Skeletal muscle cell (primary cell): Measurements from ENCODE around the gene SPAG7.

Experiments
- DNase-seq: peaks from one replicate; pipeline ENCODE4 v3.0.0-alpha.2; 2010; ENCODE audit warnings: low read depth
- H3K4me3 ChIP-seq: 2 replicates; pipeline ENCODE4 v1.5.1; 2011; ENCODE audit warnings: low read depth, mild to moderate bottlenecking, control low read depth, low read length, moderate library complexity

The SPAG7 gene

DNA sequence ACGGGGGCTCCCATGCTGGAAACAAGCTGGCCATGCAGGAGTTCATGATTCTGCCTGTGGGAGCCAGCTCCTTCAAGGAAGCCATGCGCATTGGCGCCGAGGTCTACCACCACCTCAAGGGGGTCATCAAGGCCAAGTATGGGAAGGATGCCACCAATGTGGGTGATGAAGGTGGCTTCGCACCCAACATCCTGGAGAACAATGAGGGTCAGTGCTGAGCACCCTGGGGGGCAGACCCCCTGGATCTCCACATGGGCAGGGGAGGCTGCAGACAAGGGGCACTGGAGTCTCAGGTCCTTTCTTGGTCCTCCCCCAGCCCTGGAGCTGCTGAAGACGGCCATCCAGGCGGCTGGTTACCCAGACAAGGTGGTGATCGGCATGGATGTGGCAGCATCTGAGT, 12.5 kb downstream of the SPAG7 start:
- DNase-seq: no peak
- H3K4me3 ChIP-seq: no peak overlapping the region

DNA sequence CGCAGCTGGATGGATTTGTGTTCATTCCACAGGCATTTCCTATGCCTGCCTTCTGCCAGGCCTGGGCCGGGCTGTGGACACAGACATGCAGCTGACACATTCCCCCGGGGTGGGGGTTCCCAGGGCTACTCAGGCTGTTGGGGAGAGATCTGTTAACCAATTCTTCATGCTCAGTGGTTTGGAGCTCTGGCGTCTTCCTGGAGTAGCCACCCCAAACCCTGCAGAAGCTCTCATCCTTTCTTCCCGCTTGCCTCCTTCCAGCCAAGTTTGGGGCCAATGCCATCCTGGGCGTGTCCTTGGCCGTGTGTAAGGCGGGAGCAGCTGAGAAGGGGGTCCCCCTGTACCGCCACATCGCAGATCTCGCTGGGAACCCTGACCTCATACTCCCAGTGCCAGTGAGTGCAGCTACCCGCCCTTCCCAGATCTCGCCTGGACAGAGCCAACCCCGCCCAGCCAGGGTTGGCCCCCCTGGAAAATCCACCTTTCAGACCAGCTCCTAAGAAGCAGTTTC, 14.1 kb downstream of the SPAG7 start:
- no peak for DNase-seq
- peak overlapping the region; percentile 17 for H3K4me3 ChIP-seq

DNA sequence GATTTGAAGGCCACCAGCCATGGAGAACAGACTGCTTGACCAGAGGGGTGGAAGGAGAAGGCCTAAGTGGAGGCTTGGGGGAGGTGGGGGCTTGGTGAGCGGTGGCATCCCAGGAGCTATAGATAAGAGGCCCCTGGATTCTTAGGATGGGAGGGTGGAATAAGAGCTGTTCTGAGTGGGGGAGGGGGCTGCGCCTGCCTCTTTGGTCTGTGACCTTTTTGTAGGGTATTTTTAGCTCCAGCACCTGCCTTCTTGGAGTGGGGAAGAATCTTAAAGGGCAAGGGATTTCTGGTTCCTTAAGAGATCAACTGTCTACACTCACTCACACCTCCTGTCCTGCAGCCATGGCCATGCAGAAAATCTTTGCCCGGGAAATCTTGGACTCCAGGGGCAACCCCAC, 16.1 kb downstream of the SPAG7 start:
- DNase-seq: no peak
- H3K4me3 ChIP-seq: peak overlapping the region; percentile 27

DNA sequence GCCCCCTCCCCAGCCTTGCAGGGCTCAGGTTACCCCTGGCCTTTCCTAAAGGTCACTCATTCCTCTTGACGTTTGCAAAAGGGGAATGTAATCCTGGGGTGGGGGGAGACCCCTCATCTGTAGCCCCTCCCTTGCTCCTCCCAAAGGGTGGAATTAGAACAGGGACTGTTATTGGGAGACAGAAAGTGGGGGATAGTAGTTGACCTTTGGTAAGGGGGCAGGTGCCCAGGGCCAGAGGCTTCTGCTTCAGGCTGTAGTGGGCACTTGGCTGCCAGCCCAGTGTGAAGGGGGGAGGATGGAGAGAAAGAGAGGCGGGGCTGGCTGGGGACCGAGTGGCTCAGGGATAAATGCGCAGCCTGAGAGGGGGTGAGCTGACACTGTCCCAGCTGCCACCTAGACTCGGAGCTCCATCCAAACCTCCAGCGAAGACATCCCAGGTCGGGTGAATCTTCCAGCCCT, 16.8 kb downstream of the SPAG7 start, which contains the start of gene ENO3:
TSS of gene ENO3 (plus strand) at position 374 of the 459 bp plus-strand sequence. CDS start 711 bp downstream, outside the sequence.
- H3K4me3 ChIP-seq: peak within 1 kb of the TSS; percentile 37
- DNase-seq: no peak

DNA sequence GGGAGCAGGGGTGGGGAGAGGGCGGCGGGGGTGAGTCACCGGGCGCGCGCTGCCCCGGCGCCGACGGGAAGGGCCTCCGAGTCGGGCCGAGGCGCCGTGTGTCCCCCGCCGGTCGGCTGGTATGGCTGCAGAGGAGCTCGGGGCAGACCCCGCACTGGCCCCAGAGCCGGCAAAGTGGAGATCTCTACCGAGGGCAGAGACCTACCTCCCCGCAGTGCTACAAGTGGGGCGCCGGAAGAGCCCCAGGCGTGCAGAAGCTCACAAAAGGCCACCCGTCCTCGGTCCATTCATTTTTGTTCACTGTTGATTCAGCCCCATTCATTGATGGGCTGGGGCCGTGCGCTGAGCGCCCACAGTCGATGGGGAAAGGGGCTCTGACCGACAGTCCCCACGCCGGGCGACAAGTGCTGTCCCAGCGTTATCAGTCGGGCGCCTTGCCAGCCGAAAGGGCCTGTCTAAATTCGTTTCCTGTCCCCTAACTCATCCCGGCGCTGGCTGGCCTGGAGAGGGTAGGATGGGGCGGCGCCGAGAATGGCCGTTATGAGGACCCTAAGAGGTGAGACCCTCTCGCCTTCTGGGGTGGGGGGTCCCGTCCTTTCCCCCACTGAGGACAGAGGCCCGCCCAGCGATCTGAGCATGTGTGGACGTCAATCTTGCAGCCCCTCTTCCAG, 17.4 kb downstream of the SPAG7 start:
- peak overlapping the region; percentile 37 for H3K4me3 ChIP-seq
- no peak for DNase-seq

DNA sequence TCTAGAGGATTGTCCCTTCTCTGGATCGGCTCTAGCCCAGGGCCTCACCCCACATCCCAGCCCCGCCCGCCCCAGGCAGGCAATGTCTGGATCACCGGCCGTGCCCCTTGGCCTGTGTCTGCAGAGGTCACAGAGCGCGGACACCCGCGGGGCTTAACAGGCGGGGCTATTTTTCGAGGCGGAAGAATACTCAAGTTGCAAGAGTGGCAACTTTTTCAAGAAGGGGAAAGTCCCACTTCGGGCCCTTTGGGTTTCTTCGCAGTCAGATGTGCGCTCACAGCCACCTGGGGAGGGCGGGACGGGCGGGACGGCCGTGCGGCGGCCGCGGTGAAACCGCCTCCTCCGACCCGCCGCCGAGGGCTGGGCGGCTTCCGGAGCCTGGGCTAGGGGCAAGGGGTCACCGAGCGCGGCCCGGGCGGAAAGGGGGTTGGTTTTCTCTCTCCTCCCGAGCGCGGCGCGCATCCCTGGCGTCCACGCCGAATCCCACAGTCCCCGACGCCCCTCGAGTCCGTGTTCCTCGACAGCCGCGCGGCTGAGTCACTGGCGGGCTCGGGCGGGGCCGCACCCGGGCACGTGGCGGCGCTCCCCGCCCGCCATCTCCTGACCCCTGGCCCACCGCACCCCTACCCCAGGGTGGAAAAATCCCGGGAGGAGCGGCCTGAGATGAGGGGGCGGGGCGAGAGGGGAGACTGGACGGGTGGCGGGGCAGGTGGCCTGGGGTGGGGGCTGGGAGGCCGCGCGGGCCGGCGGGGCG, 18.1 kb downstream of the SPAG7 start:
- no peak for DNase-seq
- H3K4me3 ChIP-seq: peak overlapping the region; percentile 97

DNA sequence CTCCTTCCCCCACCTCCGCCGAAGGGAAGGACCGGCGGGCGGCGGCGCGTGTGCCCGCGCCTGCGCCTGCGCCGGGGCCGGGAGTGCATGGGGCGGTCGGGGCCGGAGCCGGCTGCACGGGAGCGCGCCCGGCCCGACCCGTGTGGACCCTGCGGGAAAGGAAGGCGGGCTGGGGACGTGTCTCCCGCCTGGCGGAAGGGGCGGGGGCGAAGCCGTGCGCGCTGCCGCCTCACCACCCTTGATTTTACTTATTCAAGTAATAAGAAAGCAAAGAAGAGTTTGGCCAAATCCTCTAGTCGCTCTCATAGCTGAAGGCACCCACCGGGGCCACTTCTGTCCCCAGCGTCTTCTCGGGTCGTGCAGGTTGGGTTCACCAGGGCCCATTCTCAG, 18.7 kb downstream of the SPAG7 start:
- peak; percentile 80 for DNase-seq
- peak overlapping the region; percentile 97 for H3K4me3 ChIP-seq

DNA sequence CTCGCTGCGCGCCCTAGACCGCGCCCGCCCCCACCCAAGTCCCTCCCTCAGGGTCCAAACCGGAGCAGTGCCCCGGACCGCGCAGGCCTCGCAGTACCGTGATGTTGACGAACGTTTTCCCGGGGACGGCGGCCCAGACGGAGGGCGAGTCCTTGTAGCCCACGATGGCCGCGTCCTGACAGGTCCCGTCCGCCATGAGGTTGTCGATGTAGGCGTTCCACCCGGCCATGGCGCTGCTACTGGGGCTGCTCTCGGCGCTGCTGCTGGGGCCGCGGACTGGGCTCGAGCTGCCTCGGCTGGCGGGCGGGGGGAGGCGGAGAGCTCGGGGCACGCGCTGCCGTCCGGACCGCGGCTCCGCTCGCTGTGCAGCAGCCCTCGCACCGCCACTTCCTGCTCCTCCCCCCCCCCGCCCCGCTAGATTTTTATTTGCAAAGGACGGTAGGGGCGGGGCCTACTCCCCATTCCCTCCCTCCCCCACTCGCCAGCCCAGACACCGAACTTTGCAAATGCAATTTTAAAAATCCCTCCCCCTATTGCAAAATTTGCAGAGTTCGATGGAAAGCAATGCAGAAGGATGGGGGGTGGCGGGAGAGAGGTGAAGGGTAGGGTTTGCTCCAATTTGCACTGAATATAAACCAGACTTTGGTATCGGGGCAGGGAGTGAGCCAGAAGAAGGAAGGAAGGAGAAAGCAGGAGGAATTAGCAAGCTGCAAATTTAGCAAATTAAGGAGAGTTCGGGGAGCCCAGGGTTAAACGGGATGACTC, 19.3 kb downstream of the SPAG7 start, which contains the start of gene PFN1:
TSS of gene PFN1 (minus strand) at position 365 of the 765 bp plus-strand sequence. CDS start at position 229, 136 bp downstream.
- H3K4me3 ChIP-seq: peak within 1 kb of the TSS; percentile 97
- DNase-seq: peak; percentile 86

DNA sequence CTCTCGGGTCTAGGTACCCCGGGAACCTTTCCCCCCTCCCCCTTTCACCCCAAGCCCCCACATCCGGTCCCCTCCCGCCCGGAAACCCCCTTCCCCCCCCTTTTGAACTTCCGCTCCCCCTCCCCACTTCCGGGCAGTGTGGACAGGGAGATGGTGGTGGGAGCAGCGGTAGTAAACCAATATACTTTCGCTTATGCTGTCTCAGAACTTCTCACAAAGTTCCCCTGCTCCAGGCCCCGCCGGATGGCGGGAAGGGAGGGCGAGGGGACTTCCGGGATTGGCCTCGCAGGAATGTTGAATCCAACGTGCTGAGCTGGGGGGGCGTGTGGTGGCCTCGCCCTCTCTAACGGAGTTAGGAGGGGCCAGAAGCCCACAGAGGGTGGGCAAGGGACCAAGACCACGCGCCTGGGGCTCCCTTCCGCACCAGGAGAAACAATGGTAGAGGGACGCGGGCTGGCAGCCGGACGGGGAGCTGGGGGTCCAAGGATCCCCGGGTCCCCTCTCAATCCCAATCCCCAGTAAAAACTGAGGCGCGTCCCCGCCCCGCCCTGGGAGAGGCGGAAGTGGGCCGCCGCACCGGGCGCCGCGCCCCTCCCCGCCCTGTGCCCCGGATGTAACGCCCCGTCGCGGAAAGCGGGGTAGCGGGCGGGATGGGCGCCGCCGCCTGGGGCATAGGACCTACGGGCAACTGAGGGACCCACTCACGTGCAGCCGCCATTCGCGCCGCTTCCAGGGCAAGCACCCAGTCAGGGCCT, 20.0 kb downstream of the SPAG7 start:
- H3K4me3 ChIP-seq: peak overlapping the region; percentile 97
- no peak for DNase-seq

DNA sequence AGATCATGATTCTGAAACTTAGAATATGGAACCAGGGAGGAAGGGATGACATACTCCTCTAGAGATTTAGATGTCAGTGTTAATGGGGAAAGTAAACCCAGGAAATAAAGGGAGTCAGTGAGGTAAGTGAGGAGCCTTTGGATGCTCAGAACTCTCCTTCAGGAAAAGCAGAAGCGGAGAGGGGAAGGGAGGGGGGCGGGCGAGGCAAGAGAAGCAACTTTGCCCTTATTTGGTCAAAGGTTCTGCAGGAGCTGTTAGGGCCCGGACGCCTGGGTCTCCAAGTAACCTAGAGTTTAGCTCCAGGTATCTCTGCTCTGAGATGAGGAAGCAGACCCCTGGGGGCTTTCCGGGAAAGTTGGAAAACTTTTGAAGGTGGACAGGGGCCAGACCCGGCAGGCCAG, 20.6 kb downstream of the SPAG7 start:
- DNase-seq: no peak
- H3K4me3 ChIP-seq: peak overlapping the region; percentile 97

DNA sequence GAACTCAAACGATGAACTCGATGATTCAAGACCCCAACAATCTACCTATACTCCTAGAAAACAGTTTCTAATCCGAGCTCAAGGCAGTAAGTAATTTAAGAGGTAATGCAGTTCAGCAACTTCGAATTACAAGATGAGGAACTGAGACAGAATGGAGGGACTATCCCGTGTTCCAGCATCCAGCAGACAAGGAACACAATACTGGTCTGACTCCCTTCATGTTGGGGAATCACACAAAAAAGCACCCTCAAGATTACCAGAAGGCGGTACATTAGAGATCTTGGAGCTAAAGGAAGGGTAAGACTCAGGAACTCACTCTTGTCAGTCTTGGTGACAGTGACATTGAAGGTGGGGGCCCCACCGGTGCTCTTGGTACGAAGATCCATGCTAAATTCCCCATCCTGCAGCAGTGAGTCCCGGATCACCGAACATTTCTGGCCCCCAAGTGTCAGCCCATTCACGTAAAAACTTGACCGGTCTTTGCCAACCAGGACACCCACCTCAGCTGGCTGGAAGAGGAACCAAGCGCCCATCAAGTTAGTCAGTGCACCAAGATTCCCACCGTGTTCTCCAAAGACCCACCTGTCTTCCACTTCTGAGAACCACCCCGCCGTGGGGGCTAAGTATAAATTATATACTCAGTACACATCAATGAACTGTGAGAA, 21.2 kb downstream of the SPAG7 start:
- DNase-seq: no peak
- peak overlapping the region; percentile 97 for H3K4me3 ChIP-seq

DNA sequence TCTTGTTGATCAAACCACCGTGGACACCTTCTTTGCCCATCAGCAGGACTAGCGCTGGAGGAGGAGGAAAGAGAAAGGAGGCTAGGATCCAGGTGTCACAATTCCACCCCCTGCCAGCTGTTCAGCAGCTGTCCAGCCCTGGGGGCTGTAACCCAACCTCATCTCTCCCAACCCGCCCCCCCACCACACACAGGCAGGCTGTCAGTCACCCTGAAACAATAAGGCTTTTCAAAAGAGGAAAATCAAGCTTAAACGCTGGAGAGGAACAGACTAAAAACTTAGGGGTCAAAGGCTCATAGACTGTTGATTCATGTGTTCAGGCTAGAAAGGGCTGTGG, 21.7 kb downstream of the SPAG7 start:
- no peak for DNase-seq
- H3K4me3 ChIP-seq: peak overlapping the region; percentile 97

DNA sequence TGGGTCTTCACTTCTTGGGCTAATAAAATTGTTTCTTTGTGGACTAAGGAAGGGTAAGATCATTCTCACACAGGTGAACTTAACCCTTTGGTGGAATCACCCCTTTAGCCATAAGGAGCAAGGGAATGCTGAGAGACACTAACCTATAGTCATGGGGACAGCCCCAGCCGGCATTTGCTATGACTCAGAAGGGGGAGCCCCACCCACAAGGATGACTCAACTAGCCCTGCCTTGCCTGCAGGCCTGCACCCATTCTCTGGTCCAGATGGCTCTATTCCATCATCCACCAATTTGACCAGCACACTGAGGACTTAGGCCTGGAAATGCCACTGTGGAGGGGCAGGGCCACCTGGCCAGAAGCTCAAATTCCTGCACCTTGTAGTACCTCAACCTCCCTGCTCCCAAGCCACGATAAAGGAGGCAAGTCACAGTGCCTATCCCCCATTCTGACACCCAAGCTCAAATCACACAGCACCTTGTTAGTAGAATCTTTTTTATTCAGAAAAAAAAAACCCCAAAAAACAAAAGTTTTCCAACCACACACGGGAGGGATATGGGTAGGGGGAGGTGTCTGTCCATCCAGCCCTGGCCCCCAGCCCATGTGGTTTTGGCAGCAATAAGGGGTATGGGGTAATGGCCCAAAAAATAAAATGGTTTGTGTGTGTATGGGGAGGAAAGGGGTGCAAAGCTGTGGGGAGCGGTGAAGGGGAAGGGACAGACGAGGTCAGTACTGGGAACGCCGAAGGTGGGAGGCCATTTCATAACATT, 22.3 kb downstream of the SPAG7 start:
- H3K4me3 ChIP-seq: peak overlapping the region; percentile 97
- DNase-seq: peak; percentile 66

DNA sequence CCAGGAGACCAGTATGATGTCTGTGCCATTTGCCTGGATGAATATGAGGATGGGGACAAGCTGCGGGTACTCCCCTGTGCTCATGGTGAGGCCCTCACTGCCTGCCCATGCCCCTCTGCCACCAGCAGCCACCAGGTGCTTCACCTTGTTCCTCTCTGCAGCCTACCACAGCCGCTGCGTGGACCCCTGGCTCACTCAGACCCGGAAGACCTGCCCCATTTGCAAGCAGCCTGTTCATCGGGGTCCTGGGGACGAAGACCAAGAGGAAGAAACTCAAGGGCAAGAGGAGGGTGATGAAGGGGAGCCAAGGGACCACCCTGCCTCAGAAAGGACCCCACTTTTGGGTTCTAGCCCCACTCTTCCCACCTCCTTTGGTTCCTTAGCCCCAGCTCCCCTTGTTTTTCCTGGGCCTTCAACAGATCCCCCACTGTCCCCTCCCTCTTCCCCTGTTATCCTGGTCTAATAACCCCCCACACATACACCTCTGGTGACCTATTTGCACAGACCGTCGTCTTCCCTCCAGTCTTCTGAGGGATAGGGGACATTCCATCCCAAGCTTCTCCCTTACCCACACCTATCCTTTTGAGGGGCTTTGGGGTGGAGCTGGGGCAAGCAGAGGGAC, 23.0 kb downstream of the SPAG7 start:
- no peak for DNase-seq
- H3K4me3 ChIP-seq: no peak overlapping the region

DNA sequence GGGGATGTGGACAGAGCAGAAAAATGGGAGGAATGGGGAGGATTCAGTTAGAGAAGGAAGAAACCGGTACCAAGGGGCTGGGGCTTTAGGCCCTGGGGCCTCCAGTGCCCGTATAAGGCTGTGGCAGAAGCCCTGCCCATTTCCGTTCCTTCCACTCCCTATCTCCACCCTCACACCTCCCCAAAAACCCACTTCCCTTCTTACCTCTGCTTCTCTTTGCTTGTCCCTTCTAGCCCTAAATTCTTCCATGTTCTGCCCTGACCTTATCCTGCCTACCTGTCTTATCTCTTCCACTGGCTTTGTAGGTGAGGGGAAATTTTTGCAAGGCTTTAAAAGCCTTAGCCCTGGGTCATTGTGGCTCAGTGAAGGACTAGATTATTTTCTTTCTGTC, 23.5 kb downstream of the SPAG7 start:
- DNase-seq: no peak
- H3K4me3 ChIP-seq: no peak overlapping the region

DNA sequence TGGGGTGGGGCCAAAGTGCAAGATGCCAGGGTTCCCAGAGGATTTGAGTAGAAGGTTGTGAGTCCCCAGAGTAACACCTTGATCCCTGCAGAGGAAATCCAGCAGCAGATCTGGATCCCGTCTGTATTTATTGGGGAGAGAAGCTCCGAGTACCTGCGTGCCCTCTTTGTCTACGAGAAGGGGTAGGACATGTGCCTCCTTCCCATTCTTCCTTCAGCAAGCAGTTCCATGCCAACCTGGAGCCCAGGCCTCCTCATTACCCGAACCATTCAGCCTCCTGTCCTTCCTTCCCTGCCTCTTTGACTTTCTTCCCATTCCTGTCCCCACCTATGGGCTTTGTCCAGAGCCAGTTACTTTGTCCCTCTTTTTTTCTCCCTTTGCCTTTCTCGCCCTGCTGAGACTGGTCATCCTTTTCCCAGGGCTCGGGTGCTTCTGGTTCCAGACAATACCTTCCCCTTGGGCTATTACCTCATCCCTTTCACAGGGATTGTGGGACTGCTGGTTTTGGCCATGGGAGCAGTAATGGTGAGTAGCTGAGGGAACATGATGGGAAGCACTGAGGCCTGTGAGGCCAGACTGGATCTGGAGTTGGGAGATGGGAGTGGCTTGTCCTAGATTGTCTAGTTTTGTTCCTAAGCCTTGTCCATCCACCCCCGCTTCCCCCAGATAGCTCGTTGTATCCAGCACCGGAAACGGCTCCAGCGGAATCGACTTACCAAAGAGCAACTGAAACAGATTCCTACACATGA, 24.7 kb downstream of the SPAG7 start:
- H3K4me3 ChIP-seq: no peak overlapping the region
- DNase-seq: no peak

DNA sequence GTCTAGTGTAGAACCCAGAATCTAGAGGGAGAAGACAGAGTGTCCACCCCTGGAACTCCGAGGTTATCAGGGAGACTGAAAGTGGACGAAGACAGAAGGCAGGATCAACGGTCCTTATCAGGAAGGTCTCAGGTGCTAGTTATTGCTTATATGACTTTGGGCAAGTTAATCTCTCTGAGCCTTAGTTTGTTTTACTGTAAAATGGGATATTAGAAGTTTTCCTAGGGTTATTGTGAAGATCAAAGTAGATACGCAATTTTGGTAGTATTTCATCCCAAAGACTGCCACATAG, 26.4 kb downstream of the SPAG7 start:
- no peak for DNase-seq
- peak overlapping the region; percentile 91 for H3K4me3 ChIP-seq
